ENCODE results near the gene NEO1.

- TF ChIP-seq, protein P1, sequence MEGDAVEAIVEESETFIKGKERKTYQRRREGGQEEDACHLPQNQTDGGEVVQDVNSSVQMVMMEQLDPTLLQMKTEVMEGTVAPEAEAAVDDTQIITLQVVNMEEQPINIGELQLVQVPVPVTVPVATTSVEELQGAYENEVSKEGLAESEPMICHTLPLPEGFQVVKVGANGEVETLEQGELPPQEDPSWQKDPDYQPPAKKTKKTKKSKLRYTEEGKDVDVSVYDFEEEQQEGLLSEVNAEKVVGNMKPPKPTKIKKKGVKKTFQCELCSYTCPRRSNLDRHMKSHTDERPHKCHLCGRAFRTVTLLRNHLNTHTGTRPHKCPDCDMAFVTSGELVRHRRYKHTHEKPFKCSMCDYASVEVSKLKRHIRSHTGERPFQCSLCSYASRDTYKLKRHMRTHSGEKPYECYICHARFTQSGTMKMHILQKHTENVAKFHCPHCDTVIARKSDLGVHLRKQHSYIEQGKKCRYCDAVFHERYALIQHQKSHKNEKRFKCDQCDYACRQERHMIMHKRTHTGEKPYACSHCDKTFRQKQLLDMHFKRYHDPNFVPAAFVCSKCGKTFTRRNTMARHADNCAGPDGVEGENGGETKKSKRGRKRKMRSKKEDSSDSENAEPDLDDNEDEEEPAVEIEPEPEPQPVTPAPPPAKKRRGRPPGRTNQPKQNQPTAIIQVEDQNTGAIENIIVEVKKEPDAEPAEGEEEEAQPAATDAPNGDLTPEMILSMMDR (IDR thresholded peaks at IDR 0.05; ENCODE audit: poor library complexity), result no peak
- no peak for TF ChIP-seq EZH2phosphoT487 (IDR thresholded peaks at IDR 0.05; ENCODE audit: low read depth, severe bottlenecking, unreplicated experiment)
Measured at GRCh38 chr15:73051807-73052652, at the start of gene NEO1.

Measured in hepatocyte (in vitro differentiated cells).